Right hindlimb (tissue), 1 donor: ENCODE data around the gene GNA12.

ENCODE experiments used
- DNase-seq: peaks from one replicate; pipeline ENCODE4 v3.0.0-alpha.2; 2018

GNA12 gene

DNA sequence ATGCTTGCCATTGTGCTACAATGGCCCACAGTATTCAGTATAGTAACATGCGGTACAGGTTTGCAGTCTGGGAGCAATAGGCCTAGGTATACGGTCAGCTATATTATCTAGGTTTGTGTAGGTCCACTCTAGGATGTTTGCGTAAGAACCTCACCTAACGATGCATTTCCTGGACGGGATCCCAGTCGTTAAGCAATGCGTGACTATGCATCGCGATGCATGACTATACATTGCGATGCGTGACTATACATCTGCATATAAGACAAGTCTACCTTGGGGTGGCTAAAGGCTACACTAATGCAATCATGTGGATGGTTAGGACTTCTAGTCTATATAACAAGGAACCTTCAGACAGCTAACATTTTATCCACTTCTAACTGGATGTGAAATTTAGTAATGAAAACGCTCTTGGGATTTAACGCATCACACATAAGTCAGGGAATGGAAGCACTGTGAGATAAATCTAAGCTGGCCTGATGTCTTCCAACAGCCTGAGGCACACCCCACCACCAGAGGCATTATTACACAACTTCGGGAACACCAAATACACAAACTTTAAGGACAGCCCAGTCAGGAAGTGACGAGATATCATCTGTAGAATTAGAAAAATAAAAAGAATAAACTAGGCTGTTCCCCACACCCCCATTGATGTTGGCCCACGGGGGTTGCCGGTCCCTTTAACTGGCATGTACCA, 9.2 kb downstream of the GNA12 start:
- DNase-seq = no peak

DNA sequence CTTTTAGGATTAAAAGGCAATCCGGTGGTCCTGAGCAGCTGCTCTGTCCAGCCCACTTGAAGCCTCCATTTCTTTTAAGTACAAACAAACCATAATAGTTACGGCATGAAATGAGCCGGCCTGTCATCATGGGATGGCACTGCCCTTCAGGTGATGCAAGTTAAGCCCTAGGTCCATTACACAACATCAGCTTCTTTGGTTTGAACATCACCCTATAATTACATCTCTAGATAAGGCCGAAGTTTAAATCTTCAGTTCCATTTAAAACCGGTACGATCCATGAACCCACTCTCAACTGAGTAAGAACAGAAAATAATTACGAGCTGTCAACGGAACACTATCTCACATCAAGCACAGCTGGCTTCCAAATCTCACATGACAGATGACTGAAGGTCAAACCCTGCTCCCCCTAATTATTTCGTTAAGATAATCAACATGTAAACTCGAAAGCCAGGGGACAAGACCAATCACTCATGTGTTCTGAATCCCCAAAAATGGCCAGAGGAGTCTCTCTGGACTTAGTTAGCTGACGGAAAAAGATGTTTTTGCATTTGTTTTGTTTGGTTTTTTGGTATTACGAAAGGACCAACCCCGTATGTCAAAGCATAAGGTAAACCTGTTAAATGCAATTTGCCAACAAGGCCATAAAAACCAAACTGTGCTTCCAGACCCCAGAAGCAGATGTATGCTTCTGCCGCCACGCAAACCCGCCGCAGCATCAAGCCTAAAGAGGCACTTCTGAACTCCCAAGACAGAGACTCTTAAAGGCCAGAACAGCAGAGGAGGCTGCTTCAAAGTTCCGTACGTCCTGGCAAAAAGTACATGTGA, 10.8 kb downstream of the GNA12 start:
- no peak for DNase-seq

DNA sequence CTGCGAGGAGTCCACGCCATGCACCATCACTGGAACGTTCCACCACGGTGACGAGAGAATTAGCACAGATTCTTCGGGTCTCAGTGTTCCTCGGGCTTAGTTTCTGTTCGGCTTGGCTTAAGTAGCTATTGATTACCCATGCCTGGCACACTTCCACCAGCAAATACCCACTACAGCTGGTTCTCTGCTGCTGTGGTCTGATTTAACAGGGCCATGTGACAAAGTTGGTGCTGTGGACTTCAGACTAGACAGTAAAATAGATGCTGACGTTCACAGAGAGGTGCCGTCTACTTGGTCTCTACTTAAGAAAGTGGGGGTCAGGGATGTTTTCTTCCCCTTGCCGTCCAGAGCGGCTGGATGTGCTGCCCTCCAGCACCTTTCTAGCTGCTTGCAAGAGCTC, 11.6 kb downstream of the GNA12 start:
- DNase-seq = no peak

DNA sequence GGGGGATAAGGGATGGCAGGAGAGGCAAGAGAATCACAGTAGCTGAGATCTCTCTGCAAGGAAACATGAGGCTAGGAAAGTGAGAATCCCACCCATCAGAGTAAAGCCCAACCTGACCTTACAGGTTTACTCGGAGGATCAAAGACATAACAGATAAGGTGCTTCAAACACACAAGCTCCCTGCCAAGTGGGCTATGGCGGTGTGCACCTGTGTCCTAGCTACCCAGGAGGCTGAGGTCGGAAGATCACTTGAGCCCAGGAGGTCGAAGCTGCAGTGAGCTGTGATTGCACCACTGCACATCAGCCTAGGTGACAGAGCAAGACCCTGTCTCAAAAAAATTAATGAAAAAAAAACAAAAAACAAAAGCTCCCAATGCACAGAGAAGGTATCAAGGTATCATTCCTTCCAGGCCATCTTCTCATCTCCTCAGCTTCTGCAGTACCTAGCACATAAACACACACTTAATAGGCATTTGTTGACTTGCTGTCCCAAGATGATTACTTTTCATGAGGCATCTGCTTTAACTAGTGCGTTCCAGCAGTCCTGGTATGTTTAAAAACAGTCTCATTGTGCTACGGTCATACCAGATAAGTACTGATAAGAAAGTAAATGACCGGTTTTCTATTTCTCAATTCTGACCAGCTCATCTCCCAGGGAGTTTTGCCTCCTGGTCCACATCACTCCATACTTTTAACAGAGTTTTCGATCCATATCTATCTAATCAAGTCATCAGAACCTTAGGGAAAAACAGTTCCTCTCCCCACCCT, 13.3 kb downstream of the GNA12 start:
- DNase-seq = no peak

DNA sequence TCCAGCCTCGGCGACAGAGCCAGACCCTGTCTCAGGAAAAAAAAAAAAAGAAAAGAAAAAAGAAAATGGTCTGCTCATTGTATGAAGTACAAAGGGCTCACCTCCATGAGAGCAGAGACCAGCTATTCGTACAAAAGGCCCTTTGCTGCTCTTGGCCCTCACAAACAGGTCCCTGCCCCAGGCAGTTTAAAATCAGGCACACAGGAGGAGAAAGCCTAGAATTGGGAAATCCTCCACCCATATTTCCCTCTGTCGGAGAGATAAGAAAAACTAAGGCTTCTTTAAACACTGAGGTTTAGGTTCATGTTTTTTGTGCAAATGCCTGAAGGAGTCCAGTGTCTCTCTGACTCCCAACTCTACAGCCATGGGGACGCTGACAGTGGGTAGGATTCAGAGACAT, 15.1 kb downstream of the GNA12 start:
- DNase-seq = no peak

DNA sequence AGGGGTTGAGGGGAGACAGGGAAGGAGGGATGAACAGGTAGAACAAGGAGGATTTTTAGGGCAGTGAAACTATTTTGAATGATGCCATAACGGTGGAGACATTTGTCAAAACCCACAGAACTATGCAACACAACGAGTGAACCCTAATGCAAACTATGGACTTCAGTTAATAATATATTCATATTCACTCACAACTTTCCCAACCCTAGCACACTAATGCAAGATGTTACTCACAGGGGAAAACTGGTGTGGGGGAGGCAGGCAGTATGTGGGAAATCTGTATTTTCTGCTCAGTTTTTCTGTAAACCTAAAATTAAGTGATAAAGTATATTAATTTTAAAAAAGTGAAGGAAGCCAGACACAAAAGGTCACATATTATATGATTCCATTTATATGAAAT, 17.3 kb downstream of the GNA12 start:
- DNase-seq = no peak

DNA sequence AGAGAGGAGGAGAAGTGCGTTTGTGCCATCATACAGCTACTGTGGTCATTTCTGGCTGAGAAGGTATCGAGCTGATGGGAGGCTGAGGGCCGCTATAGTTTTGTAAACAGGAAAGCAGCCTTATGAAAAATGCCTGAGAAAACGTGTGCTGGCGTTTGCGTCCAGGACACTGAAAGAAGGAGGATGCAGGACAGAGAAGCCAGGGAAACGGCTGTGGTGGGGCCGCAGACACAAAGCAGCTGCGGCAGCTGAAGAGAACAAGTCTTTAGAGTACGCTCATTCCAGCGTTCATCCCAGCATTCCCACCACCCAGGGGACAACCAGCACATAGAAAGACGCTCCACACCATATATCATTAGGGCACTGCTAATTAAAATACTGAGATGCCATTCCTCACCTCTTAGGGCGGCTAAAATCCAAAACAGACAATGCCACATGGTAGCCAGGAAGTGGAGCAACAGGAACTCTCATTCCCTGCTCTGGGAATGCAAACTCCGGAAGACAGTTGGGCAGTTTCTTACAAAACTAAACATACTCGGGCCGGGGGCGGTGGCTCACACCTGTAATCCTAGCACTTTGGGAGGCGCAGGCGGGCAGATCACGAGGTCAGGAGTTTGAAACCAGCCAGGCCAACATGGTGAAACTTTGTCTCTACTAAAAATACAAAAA, 18.4 kb downstream of the GNA12 start:
- peak; percentile 56 for DNase-seq

DNA sequence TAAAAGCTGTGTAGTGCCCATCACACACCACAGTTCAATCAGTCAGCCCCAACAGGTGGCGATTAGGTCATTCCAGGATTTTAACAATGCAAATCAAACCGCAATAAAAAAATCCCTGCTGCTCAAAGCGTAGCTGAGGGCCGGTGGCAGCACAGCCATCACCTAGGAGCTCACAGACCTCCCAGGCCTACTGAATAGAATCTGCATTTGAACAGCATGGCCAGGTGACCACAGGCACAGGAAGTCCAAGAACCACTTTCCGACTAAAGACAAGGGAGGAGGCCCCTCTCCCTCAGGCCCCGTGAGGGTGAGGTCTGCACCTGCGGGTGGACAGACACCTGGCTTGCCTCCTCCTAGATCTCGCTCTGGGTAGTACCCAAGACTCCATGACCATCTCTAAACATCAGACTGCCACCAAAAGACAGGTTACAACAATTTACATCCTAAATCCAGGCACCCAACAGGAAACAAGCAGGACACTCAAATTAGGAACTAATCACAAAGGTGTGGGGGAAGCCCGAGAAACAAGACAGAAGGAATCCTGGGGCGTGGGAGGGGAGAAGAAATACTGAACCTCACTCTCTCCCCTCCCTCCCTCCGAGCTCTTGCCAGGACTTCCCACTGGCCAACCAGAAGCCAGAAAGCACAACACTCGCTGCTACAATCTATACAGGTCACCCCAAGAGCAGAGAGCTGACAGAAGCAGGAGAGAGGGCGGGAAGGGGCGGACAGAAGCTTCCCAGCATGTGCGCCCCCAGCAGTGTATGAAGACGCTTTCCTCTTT, 19.2 kb downstream of the GNA12 start:
- DNase-seq = no peak

DNA sequence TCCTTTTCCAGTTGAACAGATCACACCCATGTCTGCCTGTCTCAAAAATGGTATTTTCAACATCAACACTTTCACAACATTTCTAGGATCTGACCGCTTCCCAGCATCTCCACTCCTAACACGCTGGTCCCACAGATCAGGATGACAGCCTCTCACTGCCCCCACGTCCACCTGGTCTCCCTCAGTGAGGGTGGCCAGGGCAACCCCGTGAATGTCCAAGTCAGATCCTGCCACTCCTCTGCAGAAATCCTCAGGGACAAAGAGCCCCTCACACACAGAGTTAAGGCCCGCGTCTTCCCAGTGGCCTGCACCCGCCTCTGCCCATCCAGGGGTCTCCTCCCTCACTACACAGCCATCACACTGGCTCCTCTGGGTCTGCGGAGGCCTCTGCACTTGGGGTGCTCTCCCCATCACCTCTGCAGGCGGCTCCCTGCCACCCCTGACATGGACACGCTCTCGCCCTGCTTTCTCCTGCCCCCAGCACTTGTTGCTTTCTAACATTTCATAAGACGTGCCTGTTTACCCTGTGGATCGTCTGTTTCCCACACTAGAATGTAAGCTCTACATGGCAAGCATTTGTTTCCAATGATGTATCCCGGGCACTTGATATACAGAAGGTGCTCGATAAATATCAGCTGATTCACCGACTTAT, 20.0 kb downstream of the GNA12 start:
- DNase-seq = no peak

DNA sequence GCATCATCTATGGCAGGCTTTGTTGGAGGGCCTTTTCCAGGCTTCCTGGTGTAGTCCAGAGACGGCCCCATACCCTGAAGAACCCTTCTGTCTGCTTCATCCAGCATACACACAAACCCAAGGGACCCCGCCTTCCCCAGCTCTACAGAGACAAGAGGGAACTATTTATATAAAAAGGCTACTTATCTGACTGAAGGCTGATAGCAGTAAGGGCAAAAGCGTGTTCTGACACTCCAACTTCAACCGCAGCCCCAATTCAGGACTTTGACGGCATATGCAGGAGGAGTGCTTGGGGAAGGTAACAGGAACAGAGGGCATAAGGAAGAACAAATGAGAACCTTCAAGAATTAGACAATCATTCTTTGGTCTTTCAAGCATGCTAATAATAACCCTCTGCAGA, 21.0 kb downstream of the GNA12 start:
- DNase-seq = no peak

DNA sequence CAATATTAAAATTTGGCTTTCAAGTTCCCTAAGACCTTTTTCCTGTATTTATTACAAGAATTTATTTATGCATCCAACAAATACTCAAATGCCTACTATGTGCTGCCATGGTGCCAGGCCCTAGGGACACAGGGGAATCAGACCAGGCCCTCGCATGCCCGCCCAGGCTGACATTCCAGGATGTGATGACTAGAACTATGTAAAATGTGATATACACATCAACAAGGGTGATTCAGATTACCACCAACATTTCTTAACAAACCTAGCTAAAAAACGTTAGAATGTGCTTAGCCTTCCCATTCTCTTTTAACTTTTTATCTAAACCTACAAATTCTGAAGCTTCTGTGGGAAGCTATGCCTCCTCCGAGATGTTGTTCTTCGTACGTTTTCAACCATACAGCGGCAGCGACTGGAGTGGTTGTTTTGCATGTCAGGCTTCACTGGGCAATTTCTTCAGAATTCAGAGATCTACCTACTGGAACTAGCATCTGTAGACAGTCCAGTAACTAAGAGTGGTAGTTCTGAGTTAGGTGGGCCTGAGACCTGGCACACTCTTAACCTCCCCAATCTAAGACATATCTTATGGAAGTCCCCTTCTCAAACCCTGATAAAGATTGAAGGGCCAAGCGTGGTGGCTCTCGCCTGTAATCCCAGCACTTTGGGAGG, 22.1 kb downstream of the GNA12 start:
- no peak for DNase-seq

DNA sequence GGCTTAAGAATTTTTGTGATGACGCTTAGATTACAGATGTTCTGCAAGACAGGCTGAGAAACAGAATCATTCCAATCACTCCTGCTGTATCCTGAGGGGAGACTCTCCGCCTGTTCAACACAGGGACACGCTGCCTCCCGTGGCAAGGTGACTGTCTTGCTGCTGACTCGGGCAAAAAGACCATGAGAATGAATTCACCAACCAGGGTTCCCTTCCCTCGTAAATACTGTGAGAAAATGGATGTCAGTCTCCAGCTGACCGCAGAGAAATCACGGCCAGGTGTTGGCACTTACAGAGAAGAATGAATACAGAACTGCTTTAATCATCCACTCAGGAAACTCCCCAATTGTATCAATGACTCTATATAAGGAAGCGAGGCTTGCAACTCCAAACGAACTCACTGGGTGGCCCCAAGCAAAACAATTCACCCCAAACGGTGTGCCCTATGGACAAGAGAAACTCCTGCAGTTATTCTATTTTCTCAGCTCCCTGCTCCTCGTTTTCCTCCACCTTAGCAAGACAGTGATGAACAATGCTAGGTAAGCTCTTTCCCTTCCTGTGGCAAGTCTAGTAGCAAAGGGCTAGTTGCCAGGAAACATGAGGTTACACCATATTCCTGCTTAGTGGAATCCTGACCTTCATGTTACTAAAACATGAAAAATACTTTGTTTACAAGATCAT, 22.8 kb downstream of the GNA12 start:
- no peak for DNase-seq

DNA sequence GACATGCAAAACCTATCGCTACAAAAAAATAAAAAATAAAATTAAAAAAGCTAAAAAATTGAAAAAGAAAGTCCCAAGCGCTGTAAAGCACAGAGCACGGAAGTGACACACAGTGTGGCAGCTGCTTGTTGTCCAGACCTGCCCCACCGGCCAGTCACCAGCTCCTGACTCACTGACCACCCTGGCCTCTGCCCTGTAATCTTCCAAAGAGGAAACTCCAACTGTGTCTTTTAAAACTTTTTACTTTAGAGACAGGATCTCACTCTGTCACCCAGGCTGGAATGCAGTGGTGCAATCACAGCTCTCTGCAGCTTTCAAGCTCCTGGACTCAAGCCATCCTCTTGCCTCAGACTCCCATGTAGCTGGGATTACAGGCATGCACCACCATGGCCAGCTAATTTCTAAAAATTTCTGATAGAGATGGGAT, 23.6 kb downstream of the GNA12 start:
- DNase-seq = no peak

DNA sequence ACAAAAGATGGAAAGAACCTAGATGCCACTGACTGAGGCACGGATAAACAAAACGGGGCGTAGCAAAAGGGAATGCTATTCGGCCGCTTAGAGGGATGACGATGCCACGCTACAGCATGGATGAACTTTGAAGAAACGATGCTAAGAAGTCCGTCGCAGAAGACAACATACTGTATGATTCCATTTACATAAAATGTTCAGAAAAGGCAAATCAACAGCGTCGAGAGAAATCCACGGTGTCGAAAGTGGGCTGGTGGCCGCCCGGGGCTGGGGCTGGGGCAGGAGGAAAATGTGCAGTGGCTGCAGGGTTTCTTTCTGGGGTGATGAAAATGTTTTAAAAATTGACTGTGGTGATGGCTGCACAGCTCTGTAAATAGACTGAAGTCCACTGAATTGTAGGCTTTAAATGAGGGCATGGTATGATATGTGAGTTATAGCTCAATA, 24.1 kb downstream of the GNA12 start:
- no peak for DNase-seq

DNA sequence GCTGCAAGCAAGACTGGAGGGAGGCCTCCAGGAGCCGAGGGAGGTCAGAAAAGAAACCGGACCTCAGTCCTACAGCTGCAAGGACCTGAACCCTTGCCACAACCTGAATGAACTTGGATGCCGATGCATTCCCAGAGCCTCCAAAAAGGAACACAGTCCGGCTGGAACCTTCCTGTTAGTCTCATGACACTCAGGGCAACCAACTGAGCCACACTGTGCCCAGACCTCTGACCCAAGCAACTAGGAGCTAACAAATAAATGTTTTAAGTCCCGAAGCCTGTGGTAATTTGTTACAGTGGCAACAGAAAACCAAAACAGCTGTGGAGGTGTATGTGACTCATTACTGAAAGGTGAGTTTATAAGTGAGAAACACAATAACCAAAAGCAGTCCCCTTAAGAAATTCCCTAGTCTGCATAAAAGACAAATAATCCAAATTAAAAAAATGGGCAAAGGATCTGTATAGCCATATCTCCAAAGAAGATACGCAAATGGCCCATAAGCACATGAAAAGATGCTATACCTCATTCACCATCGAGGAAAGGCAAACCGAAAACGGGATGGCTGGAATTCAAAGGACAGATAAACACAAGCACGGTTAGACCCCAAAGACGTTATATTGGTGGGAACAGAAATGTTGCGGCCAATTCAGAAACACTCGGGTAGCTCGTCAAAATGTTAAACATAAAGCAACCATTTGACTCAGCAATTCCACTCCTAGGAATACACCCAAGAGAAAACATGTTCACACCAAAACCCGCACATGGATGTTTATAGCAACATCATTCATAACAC, 24.8 kb downstream of the GNA12 start:
- no peak for DNase-seq

DNA sequence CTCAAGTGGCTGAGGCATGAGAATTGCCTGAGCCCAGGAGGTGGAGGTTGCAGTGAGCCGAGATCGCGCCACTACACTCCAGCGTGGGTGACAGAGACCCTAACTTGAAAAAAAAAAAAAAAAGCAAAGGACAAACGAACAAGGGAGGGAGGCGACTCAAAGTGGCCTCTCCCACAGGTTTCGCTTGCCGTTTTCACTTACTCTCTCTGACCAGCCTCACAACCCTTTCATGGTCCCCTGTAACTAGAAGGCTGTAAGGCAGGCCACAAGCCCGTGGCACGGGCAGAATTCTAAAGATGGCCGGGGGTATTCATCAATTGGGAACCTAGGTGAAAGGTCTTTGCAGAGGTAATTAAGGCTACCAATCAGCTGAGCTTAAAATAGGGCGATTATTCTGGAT, 25.5 kb downstream of the GNA12 start:
- DNase-seq = no peak

DNA sequence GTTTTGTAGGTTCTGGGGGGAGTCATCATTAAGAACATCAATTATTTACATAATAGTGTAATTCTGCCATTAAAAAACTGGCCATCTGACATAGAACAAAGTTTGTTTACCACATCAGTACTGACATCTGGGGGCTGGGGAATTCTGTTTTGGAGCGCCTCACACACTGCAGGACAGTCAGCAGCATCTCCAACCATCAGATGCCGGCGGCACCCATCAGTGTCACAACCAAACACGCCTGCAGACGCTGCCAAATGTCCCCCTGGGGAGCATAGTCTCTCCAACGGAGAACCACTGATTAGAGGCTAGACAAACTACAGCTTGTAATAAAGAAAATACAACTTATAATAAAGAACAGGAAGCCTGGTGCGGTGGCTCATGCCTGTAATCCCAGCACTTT, 26.0 kb downstream of the GNA12 start:
- DNase-seq = no peak

DNA sequence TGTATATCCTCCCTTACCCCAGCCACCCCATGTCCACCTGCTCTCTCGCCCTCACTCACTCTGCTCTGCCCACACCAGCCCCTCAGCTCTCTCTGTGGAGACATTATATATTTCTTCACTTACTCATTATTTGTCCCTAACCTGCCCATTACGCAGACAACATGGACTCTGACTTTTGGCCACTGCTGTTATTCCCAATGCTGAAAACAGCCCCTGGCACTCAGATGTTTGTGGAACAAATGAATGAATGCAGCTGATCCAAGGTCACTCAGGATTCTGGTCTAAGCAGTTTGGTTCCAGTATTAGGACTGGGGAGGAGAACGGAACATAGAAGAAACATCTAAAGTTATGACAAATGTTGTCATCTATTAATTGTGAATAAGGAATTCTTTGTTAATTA, 26.7 kb downstream of the GNA12 start:
- DNase-seq = no peak

DNA sequence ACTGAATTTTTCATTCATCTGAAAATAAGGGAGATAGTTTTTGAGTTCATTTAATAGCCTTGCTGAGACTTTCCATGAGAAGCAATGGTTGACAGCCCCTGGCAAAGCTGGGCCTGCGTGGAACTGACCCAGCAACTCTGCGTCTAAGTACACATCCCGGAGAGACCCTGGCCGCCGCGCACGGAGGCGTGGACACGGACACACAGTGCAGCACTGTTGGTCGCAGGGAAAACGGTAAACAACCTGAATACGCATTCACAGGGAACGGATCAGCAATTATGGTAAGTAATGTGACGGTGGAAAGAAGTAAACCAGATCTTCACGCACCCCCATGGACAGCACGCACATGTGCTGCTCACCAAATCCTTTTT, 28.2 kb downstream of the GNA12 start:
- DNase-seq = no peak
